NCI-H1417 treated with DMSO at 0.1 percent for 48 hours (cell line): ENCODE data around the gene PIK3CA.
"Not testable (repeated sequence)": the region's sequence is repeated elsewhere in the genome, so short reads cannot be mapped to it uniquely, and the experiment has no call there.

Source experiments
- DNase-seq: peaks from one replicate; lab custom pipeline; 2025; lab: John Stamatoyannopoulos, UW

PIK3CA gene

GRCh38 chr3:179147873-179148615 lies at the start of gene PIK3CA:
Gene PIK3CA, plus strand, starts transcription at chr3:179148357. Its CDS starts 50,469 bp downstream, at chr3:179198826.
- DNase-seq = peak; percentile 96

- DNase-seq = no peak
Observed at GRCh38 chr3:179098388-179099077, 49.6 kb upstream of the PIK3CA start.

GRCh38 chr3:179100652-179101051 lies 47.5 kb upstream of the PIK3CA start:
- DNase-seq = no peak

GRCh38 chr3:179105881-179106280 lies 42.3 kb upstream of the PIK3CA start:
- no peak for DNase-seq

GRCh38 chr3:179107617-179108016 lies 40.5 kb upstream of the PIK3CA start:
- no peak for DNase-seq

- DNase-seq = no peak
Observed at GRCh38 chr3:179108086-179108485, 40.1 kb upstream of the PIK3CA start.

- DNase-seq = no peak
Observed at GRCh38 chr3:179113903-179114302, 34.3 kb upstream of the PIK3CA start.

GRCh38 chr3:179115444-179115843 lies 32.7 kb upstream of the PIK3CA start:
- not testable (repeated sequence) for DNase-seq

- no peak for DNase-seq
Observed at GRCh38 chr3:179116816-179117215, 31.3 kb upstream of the PIK3CA start.

GRCh38 chr3:179132191-179132890 lies 15.8 kb upstream of the PIK3CA start:
- peak; percentile 6 for DNase-seq

GRCh38 chr3:179133575-179133974 lies 14.6 kb upstream of the PIK3CA start:
- DNase-seq = no peak

GRCh38 chr3:179136195-179136594 lies 12.0 kb upstream of the PIK3CA start:
- DNase-seq = no peak

- DNase-seq = no peak
Observed at GRCh38 chr3:179141890-179142289, 6.3 kb upstream of the PIK3CA start.

GRCh38 chr3:179146911-179147513 lies 1.1 kb upstream of the PIK3CA start:
- DNase-seq = peak; percentile 75

GRCh38 chr3:179147514-179147872 lies 664 bp upstream of the PIK3CA start:
- DNase-seq = no peak

GRCh38 chr3:179148616-179149405 lies 654 bp downstream of the PIK3CA start:
- DNase-seq = peak; percentile 38

GRCh38 chr3:179149406-179149867 lies 1.3 kb downstream of the PIK3CA start:
- DNase-seq = no peak

GRCh38 chr3:179149951-179150350 lies 1.8 kb downstream of the PIK3CA start:
- no peak for DNase-seq

GRCh38 chr3:179150610-179151009 lies 2.5 kb downstream of the PIK3CA start:
- no peak for DNase-seq

- no peak for DNase-seq
Observed at GRCh38 chr3:179151474-179151873, 3.3 kb downstream of the PIK3CA start.

- DNase-seq = no peak
Observed at GRCh38 chr3:179156170-179156569, 8.0 kb downstream of the PIK3CA start.

GRCh38 chr3:179156775-179157174 lies 8.6 kb downstream of the PIK3CA start:
- no peak for DNase-seq
